Esophagus squamous epithelium (tissue), 4 donors: ENCODE measurements around the gene B9D2.

Source experiments
- CTCF ChIP-seq, 6 experiments: fragments of 450-650 bp in 4 of 6; fragments of 200-600 bp in 2 of 6; sonication (generic) in 2 of 6; IDR thresholded peaks; one replicate each; pipeline ENCODE4 v1.5.1; 2016 to 2019; ENCODE audit warnings: antibody characterized with exemption in 6 of 6, mild to moderate bottlenecking in 4 of 6, moderate library complexity in 4 of 6
- POLR2A ChIP-seq, 4 donors: fragments of 450-650 bp; IDR thresholded peaks; one replicate each; pipeline ENCODE4 v1.6.1; 2017; ENCODE audit warnings: antibody characterized with exemption in 4 of 4, mild to moderate bottlenecking in 4 of 4, moderate library complexity in 3 of 4

DNA sequence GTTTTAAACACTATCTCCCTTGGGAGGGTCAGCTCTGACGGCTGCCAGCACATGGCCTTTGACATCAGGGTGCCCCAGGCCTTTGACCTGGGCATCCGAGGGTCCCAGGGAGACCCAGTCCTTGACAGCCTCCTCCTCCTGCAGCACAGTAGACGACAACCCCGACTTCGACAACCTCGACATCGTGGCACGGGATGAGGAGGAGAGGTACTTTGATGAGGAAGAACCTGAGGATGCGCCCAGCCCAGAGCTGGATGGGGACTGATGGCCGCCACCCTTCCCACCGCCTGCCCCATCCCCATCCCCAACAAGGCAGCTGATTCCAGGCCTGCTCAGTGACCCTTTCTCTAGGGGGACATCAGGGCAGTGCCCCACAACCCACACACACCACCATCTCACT is 41.5 kb downstream of the B9D2 start:
- TF ChIP-seq CTCF (IDR thresholded peaks at IDR 0.05) = no peak
- TF ChIP-seq POLR2A (IDR thresholded peaks at IDR 0.05) = no peak
